CD4-positive, alpha-beta T cell treated with Interferon gamma for 1 hour (primary cell): ENCODE measurements around the gene PCBP3.
"Not testable (repeated sequence)": the region's sequence is repeated elsewhere in the genome, so short reads cannot be mapped to it uniquely, and the experiment has no call there.

Experiments used
- DNase-seq: peaks from one replicate; pipeline ENCODE4 v3.0.0-alpha.2; 2020

The PCBP3 gene

GRCh38 chr21:45698493-45699184 is 55.1 kb downstream of the PCBP3 start:
- no peak for DNase-seq

- no peak for DNase-seq
Observed at GRCh38 chr21:45699251-45699942, 55.9 kb downstream of the PCBP3 start.

GRCh38 chr21:45699966-45700365 is 56.4 kb downstream of the PCBP3 start:
- DNase-seq: no peak

DNA sequence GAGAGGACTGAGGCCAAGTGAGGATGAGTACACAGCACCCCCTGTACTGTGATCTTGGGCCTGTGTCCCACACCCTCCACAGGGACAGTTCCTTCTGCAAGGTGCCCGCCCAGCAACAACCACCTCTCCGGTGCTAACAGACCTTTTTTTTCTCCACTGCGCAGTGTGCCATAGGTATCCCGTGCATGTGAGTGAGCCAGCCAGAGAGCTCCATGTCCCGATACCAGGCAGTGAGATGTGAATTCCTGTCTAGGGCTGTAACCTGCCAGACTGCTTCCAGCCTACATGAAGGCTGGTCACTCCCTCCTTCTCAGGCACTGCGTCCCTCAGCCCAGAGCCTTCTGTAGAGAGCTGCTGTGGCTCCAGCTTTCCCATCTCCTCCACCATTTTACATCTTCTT is 56.9 kb downstream of the PCBP3 start:
- DNase-seq: no peak

DNA sequence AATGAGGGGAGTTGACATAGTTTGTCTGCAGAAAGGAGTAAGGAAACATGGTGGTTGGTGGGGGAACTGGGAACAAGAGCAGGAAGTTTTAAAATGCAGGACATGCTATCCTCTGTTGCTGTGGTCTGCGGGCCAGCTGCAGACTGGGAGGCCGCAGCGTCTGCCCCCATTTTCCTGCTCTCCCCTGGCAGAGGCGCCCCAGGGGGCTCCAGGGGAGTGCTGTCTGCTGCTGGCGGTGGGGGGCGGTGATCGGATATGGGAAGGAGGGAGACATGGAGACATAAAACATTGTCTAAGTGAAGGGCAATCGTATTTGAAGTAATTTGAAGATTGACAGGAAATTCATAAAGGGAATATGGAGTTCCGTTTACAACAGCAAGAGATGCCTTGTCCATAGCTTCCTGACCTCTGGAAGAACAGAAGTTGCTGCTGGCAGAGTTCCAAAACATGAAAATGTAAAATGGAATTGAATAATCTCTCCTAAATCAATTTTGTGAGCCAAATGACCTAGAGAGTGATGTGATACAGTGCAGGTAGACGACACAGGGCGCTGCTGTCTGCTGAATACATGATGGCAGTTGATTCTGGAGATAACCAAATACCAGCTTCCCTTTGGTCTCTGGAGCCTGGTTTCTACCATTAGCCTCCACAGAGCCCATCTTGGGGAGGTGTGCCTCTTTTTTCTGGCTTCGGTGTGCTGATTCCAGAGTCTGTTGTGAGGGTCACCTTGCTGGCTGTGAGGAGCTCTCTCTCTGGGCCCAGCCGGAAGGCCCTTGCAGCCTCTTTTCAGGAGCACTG is 61.0 kb downstream of the PCBP3 start:
- no peak for DNase-seq

DNA sequence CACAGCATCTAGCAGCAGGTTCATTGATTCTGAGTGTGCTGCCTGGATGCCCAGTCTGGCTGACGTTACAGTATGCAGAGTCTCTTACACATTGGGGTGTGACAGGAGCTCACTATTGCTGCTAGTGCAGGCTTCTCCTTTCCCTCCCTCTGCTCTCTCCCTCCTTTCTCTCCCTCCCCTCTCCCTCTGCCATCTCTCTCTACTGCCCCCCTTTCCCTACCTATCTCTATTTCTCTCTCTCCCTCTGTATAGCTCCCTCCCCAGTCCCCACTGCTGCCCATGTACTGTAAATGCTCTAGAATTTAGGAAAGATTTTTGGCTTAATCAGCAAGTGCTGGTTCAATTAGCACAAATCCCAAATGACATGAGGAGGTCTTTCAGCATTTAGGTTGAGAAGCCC is 62.8 kb downstream of the PCBP3 start:
- DNase-seq: no peak

DNA sequence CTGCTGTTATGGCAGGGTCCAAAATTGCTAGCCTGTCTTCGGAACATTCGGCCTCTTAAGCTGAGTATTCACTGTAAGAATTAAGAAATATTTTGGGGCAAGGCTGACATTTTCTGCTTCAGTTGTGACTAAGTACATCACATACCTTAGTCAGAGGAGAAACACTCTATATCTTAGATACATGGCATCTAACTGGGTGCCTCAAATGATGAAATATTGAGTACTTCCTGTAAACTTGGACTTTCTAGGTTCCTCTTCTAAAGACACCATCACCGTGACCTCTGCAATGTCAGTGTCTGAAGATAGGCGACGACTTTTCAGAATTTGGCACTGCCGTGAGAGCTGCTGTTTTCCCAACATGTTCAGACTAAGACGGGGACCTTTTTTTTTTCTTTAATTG is 65.6 kb downstream of the PCBP3 start:
- DNase-seq: no peak

GRCh38 chr21:45709696-45710268 is 66.3 kb downstream of the PCBP3 start:
- DNase-seq: no peak

DNA sequence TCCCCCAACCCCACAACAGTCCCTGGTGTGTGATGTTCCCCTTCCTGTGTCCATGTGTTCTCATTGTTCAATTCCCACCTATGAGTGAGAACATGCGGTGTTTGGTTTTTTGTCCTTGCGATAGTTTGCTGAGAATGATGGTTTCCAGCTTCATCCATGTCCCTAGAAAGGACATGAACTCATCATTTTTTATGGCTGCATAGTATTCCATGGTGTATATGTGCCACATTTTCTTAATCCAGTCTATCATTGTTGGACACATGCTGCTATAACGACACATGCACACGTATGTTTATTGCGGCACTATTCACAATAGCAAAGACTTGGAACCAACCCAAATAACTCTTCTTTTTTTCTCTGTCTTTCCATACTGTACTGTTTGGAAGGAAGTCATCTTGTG is 66.8 kb downstream of the PCBP3 start:
- DNase-seq: not testable (repeated sequence)

GRCh38 chr21:45713613-45714012 is 70.1 kb downstream of the PCBP3 start:
- no peak for DNase-seq

DNA sequence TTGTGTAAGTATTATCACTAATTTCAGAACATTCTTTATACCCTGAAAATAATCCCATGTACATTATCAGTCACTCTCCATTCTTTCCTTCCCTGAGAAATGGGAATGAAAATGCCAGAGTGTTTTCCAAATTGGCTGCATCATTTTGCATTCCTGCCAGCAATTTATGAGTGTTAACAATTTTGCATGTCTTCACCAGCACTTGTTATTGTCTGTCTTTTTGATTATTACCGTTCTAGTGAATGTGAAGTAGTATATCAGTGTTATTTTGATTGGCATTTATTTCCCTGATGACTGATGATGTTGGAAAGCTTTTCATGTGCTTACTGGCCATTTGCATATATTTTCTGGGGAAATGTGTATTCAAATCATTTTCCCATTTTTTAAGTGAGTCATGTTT is 71.9 kb downstream of the PCBP3 start:
- no peak for DNase-seq

DNA sequence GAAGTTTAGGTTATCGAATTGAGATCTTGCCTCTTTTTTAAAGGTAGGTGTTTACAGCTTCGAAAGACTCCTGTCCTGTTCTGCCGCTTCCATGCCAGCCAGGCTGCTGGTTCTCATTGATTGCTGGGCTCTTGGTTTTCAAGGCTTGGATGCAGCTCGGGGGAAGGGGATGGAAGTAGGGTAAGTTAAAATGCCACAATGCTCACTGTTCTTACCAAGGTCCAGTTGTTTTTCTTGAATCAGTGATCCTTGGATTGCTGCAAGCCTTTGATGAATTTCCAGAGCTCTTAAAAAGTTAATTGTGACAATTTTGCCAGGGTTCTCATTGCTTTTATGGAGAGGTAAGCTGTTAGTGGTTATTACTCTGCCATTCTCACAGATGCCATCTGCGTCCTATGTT is 74.9 kb downstream of the PCBP3 start:
- no peak for DNase-seq

- DNase-seq: no peak
Observed at GRCh38 chr21:45719177-45719802, 75.8 kb downstream of the PCBP3 start.

GRCh38 chr21:45720204-45720603 is 76.7 kb downstream of the PCBP3 start:
- DNase-seq: not testable (repeated sequence)

GRCh38 chr21:45721671-45722070 is 78.1 kb downstream of the PCBP3 start:
- no peak for DNase-seq

GRCh38 chr21:45723049-45723958 is 79.8 kb downstream of the PCBP3 start:
- no peak for DNase-seq

- DNase-seq: no peak
Observed at GRCh38 chr21:45724345-45724961, 80.9 kb downstream of the PCBP3 start.

DNA sequence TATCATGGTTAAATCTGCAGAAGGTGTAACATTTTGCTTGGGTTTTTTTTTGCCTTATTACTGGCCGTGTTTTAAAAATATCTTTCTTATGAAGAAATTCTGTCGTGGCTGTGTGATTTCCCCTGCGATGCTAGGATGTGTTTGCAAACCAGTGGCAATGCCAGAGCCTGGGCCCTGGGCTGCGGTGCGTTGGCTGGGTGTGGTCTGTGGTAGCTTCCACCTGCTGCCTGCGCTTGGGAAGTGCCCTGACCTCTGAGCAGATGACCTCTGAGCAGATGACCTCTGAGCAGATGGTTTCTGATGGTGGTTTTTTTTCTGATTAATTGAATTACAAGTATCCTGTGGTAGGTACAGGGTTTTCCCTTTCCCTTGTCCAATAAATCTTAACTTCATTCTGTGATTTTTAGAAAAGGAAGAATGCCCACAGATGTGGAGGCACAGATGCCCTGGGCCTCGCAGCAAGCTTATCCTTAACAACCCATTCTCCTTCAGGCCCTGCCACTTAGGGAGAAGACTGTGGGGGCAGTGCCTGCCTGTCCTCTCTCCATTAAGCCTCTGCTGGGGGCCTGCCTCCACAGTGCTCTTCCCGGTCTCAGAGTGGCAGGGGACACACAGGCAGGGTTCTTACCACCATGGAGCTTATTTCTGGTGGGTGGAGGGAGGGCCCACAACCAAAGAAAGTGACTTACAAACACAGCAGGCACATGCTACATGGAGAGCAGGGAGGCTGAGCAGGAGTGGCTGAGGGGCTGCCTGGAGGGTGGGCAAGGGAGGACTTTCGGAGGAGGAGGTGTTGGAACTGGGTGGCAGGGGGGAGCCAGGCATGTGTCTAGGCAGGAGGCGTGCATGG is 81.7 kb downstream of the PCBP3 start:
- DNase-seq: no peak

DNA sequence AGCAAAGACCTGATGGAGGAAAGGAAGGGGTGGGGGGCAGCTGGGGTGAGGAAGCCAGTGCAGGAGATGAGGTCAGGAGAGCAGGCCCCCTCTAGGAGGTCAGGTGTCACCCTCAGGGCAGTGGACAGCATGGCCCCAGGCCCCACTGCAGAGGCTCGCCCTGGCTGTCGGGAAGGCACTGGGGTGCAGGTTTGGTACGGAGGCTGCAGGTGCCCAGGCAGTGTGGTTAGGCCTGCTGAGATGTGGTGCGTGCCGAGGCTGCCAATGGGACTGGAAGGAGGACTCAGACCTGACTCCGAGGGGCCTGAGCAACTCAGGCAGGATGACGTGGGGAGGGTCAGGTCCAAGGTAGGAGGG is 82.3 kb downstream of the PCBP3 start:
- DNase-seq: no peak

- DNase-seq: no peak
Observed at GRCh38 chr21:45726438-45726837, 82.9 kb downstream of the PCBP3 start.

- no peak for DNase-seq
Observed at GRCh38 chr21:45727390-45727789, 83.9 kb downstream of the PCBP3 start.
